Sciatic nerve (tissue), 2 donors: ENCODE results near the gene DOK7. TPM values are rescaled to one million over a fixed set of nuclear protein-coding genes. Genes with fewer than 3 reads are reported as not detected.

Experiments used
- ATAC-seq: fragments of 200-7000 bp; cut with Tn5 transposase; one replicate; pipeline ENCODE4 v1.9.1; 2020; ENCODE audit warnings: mild to moderate bottlenecking, moderate library complexity
- DNase-seq: peaks from one replicate; pipeline ENCODE4 v3.0.0-alpha.2; 2020; ENCODE audit warnings: low spot score
- intact Hi-C: fragments of 100-400 bp; cut with DNase I; formaldehyde crosslinking; loops from one replicate; pipeline ENCODE4 v1.14.2; 2022
- total RNA-seq: library from RNA; stranded (reverse); fragmentation: NEBNext Ultra II Directional; extraction: Animal tissue kit (Norgen Biotek cat#: 25700); gene quantifications from one replicate; pipeline ENCODE4 v1.2.1, GENCODE V29; 2021
- donor health status: DM: no; HTN: no; CAD: no.
- donor health status: DM: no; HTN: no; CAD: no.

DOK7 gene
- total RNA-seq, 1 donor from 2014 or later, result not detected

DNA sequence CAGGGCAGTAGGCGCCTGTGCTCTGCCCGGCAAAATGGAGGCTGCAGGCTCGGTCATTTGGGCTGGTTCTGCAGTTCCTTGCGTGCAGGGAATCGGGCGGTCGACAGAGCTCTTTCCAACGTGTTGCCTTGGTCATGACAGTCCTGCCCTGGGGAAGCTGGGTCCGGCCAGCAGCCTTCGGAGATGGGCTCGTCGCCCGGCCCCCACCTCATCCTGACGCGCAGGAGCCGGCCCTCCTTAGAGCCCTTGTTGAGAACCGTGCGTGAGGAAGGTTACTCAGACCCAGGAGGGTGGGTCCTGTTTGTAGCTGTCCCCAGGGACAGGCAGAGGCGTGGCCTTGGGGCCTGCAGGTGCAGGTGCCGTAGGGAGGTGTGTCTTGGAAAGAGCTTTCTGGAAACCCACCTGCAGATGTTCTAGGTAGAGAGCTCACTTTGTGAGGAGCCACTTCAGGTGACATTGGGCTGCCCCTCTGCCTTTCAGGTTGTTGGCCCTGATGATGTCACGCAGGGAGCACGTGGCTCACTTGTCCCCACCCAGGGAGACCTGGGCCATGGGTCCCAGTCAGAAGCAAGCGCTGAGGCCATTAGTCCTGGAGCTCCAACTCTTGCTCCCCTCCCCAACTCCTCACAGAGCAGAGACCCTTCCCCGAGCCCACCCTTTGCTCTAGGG lies 36.5 kb upstream of the DOK7 start:
- DNase-seq (no peak), ATAC-seq (no peak)
- intact Hi-C loops, result no loop called here

DNA sequence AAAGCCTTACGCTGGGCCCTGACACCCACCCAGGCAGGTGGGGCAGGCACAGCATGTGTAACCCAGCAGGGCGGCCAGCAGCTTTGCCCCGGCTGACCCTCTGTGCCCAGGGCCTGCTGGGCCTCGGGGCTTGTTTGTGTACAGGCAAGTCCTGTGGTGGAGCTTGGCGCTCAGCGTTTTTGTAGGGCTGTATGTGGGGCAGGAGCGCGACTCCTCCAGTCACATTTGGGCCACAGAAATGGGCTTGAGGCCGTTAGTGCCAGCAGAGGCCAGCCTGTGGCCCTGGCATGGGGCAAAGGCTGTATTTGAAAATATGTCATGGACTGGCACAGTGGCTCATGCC lies 36.0 kb upstream of the DOK7 start:
- ATAC-seq (no peak), DNase-seq (no peak)
- intact Hi-C loops, result no loop called here

DNA sequence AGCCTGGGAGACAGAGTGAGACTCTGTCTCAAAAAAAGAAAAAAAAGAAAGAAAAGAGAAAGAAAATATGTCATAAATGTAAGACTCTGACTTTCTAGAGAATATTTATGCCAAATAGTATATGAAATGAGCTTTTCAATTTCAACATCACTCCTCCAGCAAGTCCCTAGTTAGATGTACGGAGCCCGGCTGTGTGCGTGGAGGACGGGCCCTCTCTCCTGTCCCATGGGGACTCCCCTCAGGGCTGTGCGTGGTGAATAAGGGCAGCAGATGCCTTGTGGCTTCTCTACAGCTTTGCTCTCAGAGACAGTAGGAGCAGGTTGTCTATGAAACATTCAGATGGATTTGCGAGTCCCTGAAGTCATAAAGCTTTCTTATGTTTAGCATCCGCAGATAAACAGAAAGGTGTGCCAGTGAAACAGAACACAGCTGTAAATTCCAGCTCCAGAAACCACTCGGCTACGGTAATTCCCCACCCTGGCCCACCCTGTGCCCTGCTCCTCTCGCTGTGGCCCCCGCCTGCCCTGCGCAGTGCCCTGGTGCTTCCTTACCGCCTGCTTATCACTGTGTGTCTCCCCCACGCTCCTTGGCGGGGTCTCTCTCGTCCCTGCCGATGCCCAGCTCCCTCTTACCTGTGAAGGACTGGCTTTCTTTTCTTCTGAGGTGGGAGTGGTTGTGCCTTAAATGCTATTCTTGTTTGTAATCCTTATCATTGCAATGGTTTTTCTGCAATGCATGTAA lies 35.2 kb upstream of the DOK7 start:
- intact Hi-C loops, result no loop called here
- ATAC-seq, result no peak

DNA sequence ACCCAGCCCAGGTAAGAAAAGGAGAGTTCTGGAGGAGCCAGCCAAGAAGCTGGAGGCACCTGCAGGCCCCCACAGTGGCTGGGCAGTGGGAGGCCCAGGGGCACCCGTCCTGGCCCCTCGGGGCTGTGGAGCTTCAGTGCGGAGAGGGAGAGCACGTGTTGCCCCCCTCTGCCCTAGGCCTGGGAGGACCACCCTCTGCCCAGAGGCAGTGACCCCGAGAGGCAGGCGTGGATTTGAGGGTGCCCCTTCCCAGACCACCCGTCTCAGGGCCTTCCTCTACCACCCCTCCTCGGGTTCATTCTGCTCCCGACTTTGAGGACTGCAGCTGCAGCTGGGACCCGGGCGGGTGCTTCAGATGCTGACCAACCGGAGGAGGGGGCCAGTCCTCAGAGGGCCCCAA lies 33.5 kb upstream of the DOK7 start:
- DNase-seq (no peak), ATAC-seq (no peak)
- intact Hi-C loops, result no loop called here

More for the DNA sequence above, 35.2 kb upstream of the DOK7 start:
- DNase-seq, result no peak

DNA sequence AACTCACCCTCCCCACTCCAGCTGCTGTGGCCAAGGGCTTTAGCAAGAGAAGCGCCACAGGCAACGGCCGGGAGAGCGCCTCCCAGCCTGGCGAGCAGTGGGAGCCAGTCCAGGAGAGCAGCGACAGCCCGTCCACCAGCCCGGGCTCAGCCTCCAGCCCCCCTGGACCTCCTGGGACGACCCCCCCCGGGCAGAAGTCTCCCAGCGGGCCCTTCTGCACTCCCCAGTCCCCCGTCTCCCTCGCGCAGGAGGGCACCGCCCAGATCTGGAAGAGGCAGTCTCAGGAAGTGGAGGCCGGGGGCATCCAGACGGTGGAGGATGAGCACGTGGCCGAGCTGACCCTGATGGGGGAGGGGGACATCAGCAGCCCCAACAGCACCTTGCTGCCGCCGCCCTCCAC lies 32.6 kb upstream of the DOK7 start:
- ATAC-seq (no peak), DNase-seq (no peak)
- intact Hi-C loops, result no loop called here

DNA sequence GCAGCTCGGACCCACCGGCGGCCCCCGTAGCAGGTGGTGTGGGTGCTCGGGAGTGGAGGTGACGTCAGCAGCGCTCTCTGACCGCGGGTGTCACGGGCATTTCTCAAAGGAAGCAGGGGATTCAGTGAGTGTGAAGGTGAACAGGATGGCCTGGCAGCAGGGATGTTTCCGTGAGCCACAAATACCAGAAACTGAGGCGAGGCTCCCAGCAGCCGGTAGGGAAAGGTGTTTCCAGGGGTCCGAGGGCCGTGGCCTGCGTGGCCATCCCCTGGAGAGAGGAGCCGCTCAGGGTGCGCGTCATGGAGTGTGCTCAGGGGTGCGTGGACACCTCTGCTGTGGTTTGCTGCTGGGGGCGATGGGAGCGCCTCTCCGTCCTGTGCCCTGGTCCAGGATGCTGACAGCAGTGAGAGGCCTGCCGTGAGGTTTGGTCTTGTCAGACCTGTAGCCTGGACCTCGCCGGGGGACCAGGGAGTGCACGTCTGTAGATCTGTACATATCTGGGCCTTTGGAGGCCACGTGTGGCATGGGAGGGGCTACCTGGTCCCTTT lies 31.6 kb upstream of the DOK7 start:
- ATAC-seq (no peak), DNase-seq (no peak)
- intact Hi-C loops, result no loop called here

DNA sequence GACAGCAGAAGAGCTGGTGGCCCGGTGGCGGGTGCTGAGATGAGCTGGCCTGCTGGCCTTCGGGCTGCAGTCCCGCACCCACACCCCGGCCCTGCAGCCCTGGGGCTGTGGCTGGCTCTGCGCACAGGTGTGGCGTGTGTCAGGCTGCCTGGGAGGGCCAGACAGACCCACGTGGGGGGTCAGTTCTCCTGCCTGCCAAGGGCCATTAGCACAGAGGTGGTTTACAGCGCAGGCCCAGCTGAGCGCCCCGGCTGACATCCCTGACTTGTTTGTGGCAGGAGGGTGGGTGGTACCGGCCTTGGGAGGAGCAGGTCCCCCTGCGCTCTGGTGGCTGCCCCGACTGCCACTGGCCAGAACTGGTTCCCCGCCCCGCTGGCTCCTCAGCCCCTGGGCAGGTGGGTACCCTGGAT lies 30.7 kb upstream of the DOK7 start:
- intact Hi-C loops, result no loop called here
- ATAC-seq, result no peak
- no peak for DNase-seq

DNA sequence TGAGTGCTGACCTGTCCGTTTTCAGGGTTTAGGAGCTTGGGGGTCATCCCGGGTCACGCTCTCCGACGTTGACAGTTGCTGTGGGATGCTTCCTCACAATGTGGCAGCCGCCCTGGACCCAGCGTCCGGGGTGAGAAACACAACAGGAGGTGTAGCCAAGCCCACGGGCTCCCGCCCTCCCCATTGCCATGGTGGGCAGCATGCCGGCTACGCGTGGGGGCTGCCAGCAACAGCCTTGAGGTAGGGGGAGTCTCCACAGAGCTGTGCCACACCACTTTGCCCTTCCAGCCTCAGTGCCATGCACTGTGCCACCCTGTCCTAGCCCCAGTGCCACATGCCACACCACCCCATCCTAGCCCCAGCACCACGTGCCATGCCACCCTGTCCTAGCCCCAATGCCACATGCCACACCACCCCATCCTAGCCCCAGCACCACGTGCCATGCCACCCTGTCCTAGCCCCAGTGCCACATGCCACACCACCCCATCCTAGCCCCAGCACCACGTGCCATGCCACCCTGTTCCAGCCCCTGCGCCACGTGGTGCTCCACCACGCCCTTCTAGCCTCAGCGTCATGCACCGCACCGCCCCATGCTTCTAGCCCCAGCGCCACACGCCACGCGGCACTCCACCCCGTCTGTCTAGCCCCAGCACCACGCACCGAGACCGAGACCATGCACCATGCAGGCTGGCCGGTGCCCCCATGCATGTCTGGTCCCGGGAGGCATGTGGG lies 29.8 kb upstream of the DOK7 start:
- intact Hi-C loops, result no loop called here
- ATAC-seq (no peak), DNase-seq (no peak)

DNA sequence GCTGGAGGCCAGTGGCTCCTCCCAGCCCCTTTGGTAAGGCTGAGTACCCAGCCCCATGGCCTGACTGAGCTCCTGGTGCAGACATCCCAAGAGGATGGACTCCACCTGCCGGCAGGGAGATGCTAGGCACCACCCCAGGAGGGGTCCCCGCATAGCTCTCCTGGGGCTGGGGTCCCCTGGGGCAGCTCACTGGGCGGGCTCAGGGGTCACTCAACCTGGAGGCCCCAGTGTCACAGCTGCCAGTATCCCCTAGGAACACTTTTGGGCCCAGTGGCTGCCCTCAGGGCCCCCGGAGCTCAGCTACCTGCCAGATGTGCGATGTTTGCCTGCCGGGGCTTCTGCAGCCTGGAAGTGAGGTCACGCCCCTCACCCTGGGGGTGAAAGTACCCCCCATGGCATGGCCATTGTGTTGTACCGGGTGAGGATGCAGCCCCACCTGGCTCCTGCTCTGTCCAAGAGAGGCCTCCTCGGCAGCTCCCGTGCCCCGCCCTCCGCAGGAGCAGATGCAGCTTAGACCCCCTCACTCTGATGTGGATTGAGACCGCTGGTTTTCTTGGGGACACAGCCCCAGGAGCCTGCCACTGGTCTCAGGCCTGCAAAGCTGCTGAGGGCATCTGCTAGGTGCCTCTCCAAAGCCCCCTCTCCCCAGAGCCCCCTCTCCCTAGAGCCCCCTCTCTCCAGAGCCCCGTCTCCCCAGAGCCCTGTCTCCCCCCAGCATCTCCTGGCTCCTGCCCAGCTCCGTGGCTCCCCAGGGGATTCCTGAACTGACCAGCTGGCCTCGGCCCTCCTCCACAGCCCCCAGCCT lies 28.0 kb upstream of the DOK7 start:
- intact Hi-C loops, result no loop called here

DNA sequence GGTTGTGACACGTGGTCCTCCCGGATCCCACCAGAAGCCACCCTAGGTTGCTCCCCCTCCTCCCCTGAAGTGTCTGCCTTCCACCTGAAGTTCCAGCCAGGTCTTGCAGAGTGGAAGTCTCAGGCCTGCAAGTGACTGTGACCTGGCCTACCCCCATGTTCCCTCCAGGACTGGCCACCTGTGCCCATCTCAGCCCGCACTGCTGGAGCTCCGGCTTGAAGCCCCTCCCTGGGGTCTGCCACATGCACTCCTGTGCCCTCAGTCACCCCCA lies 27.5 kb upstream of the DOK7 start:
- DNase-seq, result no peak
- intact Hi-C loops, result no loop called here
- ATAC-seq, result peak; percentile 4

More for the DNA sequence above, 28.0 kb upstream of the DOK7 start:
- DNase-seq, result no peak
- no peak for ATAC-seq

DNA sequence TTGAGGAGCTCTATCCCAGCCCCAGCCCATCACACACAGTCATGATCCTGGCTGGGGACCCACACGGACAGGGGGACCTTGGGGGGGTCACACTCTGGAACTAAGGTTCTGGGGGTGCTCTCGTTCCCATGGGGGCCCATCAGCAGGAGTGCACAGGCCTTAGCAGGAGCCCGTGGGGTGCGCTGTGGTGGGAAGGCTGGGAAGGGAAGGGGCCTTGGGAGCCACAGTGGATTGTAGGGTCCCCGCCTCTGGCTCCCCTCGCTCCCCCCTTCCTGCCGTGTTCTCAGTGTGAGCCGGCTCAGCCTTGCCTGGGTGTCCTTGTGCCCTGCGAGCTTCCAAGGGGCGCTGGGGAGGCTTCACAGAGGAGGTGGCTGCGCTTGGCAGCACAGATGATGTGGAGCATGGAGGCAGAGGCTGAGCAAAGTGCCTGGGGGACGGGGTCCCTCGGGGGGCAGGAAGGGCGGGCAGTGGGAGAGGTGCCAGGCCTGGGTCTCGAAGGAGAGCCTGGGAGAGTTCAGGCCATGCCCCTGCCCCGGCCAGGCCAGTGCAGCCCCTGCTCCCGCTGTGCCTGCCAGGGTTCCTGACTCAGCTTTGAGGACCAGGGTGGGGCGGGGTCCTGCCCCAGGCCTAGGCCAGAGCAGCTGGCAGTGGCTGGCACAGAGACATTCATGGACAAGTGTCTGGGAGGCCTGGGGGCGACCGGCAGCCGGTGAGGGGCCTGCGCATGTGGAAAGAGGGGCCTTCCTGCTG lies 26.9 kb upstream of the DOK7 start:
- ATAC-seq (no peak), DNase-seq (no peak)
- intact Hi-C loops, result no loop called here

DNA sequence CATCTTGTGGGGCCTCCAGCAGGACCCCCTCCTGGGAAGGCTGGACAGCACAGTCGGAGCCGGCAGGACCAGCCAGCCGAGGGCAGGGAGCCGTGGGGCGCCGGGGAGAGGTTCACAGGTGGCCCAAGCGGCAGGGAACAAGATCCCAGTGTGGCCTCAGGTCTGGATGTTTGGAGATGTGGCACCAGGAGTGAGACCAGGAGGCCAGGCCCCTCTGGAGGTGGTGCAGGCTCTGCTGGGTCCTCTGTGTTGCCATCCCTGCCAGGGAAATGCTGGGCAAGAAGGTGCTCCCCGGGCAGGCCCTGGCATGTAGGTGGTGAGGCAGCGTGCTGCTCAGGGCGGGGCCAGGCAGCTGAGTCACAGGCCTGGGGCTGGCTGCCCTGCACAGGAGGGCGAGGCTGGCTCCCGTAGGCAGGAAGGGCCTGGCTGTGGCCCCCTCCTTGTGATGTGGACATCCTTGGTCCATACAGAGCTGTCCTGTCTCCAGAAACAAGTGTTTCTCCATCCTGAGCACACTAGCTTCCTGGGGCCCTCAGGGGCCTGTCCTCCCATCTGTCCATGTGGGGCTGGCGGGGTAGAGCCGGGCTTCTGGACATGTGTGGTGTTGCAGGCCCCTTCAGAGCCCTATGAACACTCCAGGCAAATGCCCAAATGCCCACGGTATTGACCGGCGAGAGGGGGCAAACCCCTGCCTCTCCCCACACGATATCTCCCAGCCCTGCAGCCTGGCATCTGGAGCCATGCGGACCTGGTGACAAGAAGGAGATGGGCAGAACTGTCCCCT lies 26.1 kb upstream of the DOK7 start:
- intact Hi-C loops, result no loop called here
- ATAC-seq (no peak), DNase-seq (no peak)

DNA sequence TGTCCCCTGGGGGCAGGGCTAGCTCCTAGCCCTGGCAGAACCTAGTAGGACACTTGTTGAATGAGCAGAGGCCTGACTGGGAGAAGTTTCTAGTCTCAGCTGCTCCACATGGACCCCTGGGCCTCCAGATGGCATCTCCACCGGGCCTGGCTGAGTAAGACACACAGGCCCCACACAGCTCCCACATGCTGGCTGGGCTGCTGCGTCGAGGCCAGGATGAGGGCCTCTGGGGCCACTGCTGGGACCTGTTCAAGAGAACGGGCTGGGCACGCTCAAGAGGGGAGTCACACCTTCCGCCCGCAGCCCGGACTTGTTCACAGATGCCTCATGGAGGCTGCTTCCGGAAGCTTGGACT lies 25.5 kb upstream of the DOK7 start:
- intact Hi-C loops, result no loop called here
- DNase-seq, result no peak
- no peak for ATAC-seq

DNA sequence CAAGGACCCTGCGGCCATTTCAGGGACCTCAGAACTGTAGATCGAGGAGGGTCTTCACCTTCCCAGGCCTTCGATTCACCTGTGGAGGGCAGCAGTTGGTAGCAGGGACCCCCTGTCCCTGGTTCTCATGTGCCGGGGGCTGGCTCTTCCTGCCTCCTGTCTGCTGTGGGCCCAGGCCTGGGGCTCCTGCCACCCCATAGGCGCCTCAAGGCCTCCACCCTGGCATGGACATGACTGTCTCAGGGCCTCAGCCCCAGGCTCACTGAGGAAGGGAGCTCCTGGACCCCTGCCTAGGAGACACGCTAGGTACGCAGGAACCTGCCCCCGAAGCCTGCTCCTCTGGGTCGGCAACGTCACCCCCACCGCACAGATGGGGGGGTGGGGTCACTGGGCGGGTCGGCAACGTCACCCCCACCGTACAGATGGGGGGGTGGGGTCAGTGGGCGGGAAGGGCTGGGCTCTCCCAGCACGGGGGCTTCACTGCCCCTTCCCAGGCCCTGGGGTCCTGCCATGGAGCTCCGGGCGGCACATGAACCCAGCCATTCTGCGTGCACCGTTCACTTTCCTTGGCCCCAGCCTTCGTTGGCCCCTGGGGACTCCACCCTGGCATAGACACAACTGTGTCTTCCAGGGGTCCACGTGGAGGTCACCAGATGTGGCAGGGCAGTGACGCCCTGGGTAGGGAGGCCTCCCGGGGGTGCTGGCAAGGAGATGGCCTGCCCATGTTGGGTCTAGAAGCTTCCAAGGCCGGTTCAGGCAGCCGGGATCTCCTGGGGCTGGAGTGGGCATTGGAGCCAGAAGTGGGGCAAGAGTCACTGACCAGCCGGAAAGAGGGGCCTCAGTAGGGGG lies 24.9 kb upstream of the DOK7 start:
- intact Hi-C loops, result no loop called here
- DNase-seq (no peak), ATAC-seq (no peak)

DNA sequence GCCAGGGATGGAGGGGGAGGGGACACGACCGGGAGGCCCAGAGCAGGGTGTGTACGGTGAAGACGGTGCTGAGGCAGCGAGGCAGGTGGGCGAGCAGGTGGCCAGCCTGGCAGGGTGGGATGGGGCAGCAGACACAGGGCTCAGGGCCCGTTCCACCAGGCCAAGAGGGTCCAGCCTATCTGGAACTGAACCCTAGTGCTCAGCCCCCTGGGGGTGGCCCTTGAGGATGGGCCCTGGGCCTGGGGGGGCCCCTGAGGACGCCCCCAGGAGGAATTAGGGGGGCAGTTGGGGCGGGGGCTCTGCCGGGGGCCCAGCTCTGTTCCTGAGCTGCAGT lies 24.3 kb upstream of the DOK7 start:
- intact Hi-C loops, result no loop called here
- ATAC-seq (no peak), DNase-seq (no peak)

DNA sequence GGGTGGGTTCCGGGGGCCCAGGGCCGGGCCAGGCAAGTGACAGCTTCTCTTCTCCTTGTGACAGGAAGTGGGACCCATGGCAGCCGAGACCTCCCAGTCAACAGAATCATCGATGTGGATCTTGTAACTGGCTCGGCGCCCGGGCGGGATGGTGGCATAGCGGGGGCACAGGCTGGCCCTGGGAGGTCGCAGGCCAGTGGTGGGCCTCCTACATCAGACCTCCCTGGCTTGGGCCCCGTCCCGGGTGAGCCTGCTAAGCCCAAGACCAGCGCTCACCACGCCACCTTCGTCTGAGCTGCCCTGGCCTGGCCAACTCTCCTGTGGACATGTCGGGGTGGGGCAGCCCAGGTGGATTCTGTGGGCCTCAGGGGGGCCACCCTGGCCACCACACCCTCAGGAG lies 23.7 kb upstream of the DOK7 start:
- ATAC-seq (no peak), DNase-seq (no peak)
- intact Hi-C loops, result no loop called here

DNA sequence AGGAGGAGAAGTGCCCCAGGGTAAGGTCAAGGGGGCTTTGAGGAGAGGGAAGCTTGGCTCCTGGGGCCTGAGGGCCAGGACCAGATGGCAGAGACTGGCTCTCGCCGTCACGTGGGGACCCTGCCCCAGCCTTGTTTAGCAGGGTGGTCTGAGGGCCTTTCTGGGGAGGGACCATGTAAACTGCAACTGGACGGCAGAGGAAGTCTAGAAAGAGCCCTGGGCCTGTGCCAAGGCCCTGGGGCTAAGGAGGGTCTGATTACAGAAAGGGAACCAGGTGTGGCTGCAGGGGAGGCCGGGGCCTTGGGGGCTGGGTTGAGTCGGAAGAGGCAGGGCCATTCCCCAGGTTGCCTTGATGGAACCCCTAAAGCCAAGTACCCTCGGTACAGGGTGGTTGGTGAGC lies 23.1 kb upstream of the DOK7 start:
- intact Hi-C loops, result loop anchor here (5.0 kb wide), 1 partner anchor 93 kb away; no protein-coding TSS in a partner anchor
- no peak for ATAC-seq
- DNase-seq, result no peak
